ENCODE results near the gene TNNI3.
"Not testable (repeated sequence)": the region's sequence is repeated elsewhere in the genome, so short reads cannot be mapped to it uniquely, and the experiment has no call there.

The TNNI3 gene

GRCh38 chr19:55157064-55157908 lies at the start of gene TNNI3:
Gene TNNI3, minus strand, starts transcription at chr19:55157732. Its CDS starts 143 bp downstream, at chr19:55157589.
- DNase-seq (ENCODE audit: low read depth), result no peak

GRCh38 chr19:55206664-55207500 lies 49.4 kb upstream of the TNNI3 start:
- peak; percentile 40 for DNase-seq (ENCODE audit: low read depth)

- not testable (repeated sequence) for DNase-seq (ENCODE audit: low read depth)
These were observed 44.7 kb upstream of the TNNI3 start for GRCh38 chr19:55202199-55202598.

GRCh38 chr19:55199620-55200204 lies 42.2 kb upstream of the TNNI3 start:
- no peak for DNase-seq (ENCODE audit: low read depth)

- no peak for DNase-seq (ENCODE audit: low read depth)
These were observed 41.1 kb upstream of the TNNI3 start for GRCh38 chr19:55198651-55199050.

- DNase-seq (ENCODE audit: low read depth), result no peak
These were observed 40.0 kb upstream of the TNNI3 start for GRCh38 chr19:55197528-55197927.

GRCh38 chr19:55196803-55197202 lies 39.3 kb upstream of the TNNI3 start:
- DNase-seq (ENCODE audit: low read depth), result no peak

GRCh38 chr19:55193481-55193880 lies 35.9 kb upstream of the TNNI3 start:
- no peak for DNase-seq (ENCODE audit: low read depth)

GRCh38 chr19:55189403-55189835 lies 31.9 kb upstream of the TNNI3 start:
- DNase-seq (ENCODE audit: low read depth), result no peak

- DNase-seq (ENCODE audit: low read depth), result no peak
These were observed 31.1 kb upstream of the TNNI3 start for GRCh38 chr19:55188625-55189024.

GRCh38 chr19:55186080-55186479 lies 28.5 kb upstream of the TNNI3 start:
- no peak for DNase-seq (ENCODE audit: low read depth)

GRCh38 chr19:55181740-55182139 lies 24.2 kb upstream of the TNNI3 start:
- DNase-seq (ENCODE audit: low read depth), result no peak

GRCh38 chr19:55179606-55180484 lies 22.3 kb upstream of the TNNI3 start, which contains the start of gene SYT5:
Gene SYT5, minus strand, starts transcription at chr19:55180289. Its CDS starts 1,248 bp downstream, at chr19:55179041.
- DNase-seq (ENCODE audit: low read depth), result peak; percentile 44

GRCh38 chr19:55178781-55179599 lies 21.5 kb upstream of the TNNI3 start:
- DNase-seq (ENCODE audit: low read depth), result peak; percentile 90

GRCh38 chr19:55176076-55176475 lies 18.5 kb upstream of the TNNI3 start:
- no peak for DNase-seq (ENCODE audit: low read depth)

GRCh38 chr19:55175117-55175867 lies 17.8 kb upstream of the TNNI3 start:
- DNase-seq (ENCODE audit: low read depth), result no peak

GRCh38 chr19:55174425-55175116 lies 17.0 kb upstream of the TNNI3 start:
- no peak for DNase-seq (ENCODE audit: low read depth)

GRCh38 chr19:55173714-55174409 lies 16.3 kb upstream of the TNNI3 start:
- DNase-seq (ENCODE audit: low read depth), result peak; percentile 34
